ENCODE data around the gene PPP2R1B.

- TF ChIP-seq NFE2L2 (conservative IDR thresholded peaks at IDR 0.05; ENCODE audit: low read length) (no peak), EP300 (IDR thresholded peaks at IDR 0.05) (no peak), RAD21 (conservative IDR thresholded peaks at IDR 0.05 in 1 of 2, IDR thresholded peaks at IDR 0.05 in 1 of 2) (no peak), E2F6 (IDR thresholded peaks at IDR 0.05; ENCODE audit: borderline replicate concordance, low read depth) (no peak), SMC3 (IDR thresholded peaks at IDR 0.05) (no peak), JUNB (IDR thresholded peaks at IDR 0.05) (no peak), HDAC2 (IDR thresholded peaks at IDR 0.05) (no peak)
Observed at GRCh38 chr11:111702623-111703022, 63.6 kb downstream of the PPP2R1B start.

All from A549 (cell line).